Measurements from ENCODE around the gene BRINP1. TPM values are rescaled to one million over a fixed set of nuclear protein-coding genes. Genes with fewer than 3 reads are reported as not detected.

Gene BRINP1
- not detected for total RNA-seq

GRCh38 chr9:119368681-119369581, at the start of gene BRINP1:
Gene BRINP1 (minus strand): TSS chr9:119369435. CDS start chr9:119313355, 56,080 bp downstream.
- no peak for DNase-seq
- Mint-ChIP-seq H3K27ac (no peak within 1 kb of the TSS), H3K9me3 (peaks cover 6% of the 10 kb centered on the region), H3K4me3 (peak within 1 kb of the TSS; percentile 16), H3K4me1 (peaks cover 3% of the 10 kb centered on the region), H3K27me3 (peaks cover 27% of the 10 kb centered on the region), H3K36me3 (ENCODE audit: low read depth) (no peaks in the 10 kb centered on the region)
- CTCF ChIA-PET: no interaction called here
- POLR2A ChIA-PET: no interaction called here

GRCh38 chr9:119418721-119419120, 49.5 kb upstream of the BRINP1 start:
- Mint-ChIP-seq H3K27ac (no peak overlapping the region), H3K4me1 (no peaks in the 10 kb centered on the region), H3K4me3 (no peak overlapping the region), H3K36me3 (ENCODE audit: low read depth) (no peaks in the 10 kb centered on the region), H3K9me3 (no peaks in the 10 kb centered on the region), H3K27me3 (no peaks in the 10 kb centered on the region)
- POLR2A ChIA-PET: no interaction called here
- DNase-seq: no peak
- CTCF ChIA-PET: no interaction called here

- ChIA-PET POLR2A (no interaction called here), CTCF (interaction anchor here (0.5 kb wide), 1 partner anchor 16 kb away, joined by 3 read pairs; no protein-coding TSS in a partner anchor)
- no peak overlapping the region for H3K27ac Mint-ChIP-seq
- H3K4me1 Mint-ChIP-seq: no peaks in the 10 kb centered on the region
- H3K4me3 Mint-ChIP-seq: no peak overlapping the region
- no peaks in the 10 kb centered on the region for H3K36me3 Mint-ChIP-seq (ENCODE audit: low read depth)
- H3K27me3 Mint-ChIP-seq: no peaks in the 10 kb centered on the region
- no peaks in the 10 kb centered on the region for H3K9me3 Mint-ChIP-seq
- no peak for DNase-seq
Observed at GRCh38 chr9:119416793-119417192, 47.6 kb upstream of the BRINP1 start.

GRCh38 chr9:119412399-119412798, 43.2 kb upstream of the BRINP1 start:
- Mint-ChIP-seq H3K36me3 (ENCODE audit: low read depth) (no peaks in the 10 kb centered on the region), H3K4me3 (no peak overlapping the region), H3K27me3 (no peaks in the 10 kb centered on the region), H3K4me1 (no peaks in the 10 kb centered on the region), H3K27ac (no peak overlapping the region), H3K9me3 (no peaks in the 10 kb centered on the region)
- POLR2A ChIA-PET: no interaction called here
- CTCF ChIA-PET: no interaction called here
- no peak for DNase-seq

GRCh38 chr9:119409552-119409951, 40.3 kb upstream of the BRINP1 start:
- no peaks in the 10 kb centered on the region for H3K36me3 Mint-ChIP-seq (ENCODE audit: low read depth)
- H3K9me3 Mint-ChIP-seq: no peaks in the 10 kb centered on the region
- no peaks in the 10 kb centered on the region for H3K27me3 Mint-ChIP-seq
- CTCF ChIA-PET: no interaction called here
- no peak for DNase-seq
- H3K4me3 Mint-ChIP-seq: no peak overlapping the region
- POLR2A ChIA-PET: interaction anchor here (0.6 kb wide), 1 partner anchor 94 kb away, joined by 3 read pairs; no protein-coding TSS in a partner anchor
- H3K27ac Mint-ChIP-seq: no peak overlapping the region
- no peaks in the 10 kb centered on the region for H3K4me1 Mint-ChIP-seq

DNA sequence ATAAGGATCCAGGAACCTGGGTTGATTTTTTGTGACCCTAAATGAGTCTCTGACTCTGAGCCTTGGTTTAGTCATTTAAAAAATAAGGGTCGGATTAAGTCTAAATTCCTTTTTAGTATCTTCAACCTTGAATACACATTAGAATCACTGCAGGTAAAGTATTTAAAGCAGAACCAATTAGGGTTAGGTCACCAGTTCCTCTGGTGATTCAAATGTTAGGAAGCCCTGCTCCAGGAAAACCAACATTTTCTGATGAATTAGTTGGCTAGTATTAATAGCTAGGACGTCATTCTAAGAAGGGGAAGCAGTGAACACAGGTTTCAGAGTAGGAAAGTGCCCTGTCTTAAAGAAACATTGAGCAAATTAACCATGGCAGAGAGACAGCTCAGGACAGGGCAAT, 31.4 kb upstream of the BRINP1 start:
- Mint-ChIP-seq H3K27ac (no peak overlapping the region), H3K4me1 (no peaks in the 10 kb centered on the region), H3K9me3 (peaks cover 2% of the 10 kb centered on the region), H3K4me3 (no peak overlapping the region), H3K36me3 (ENCODE audit: low read depth) (no peaks in the 10 kb centered on the region), H3K27me3 (no peaks in the 10 kb centered on the region)
- ChIA-PET CTCF (interaction anchor here (1.2 kb wide), 1 partner anchor 876 kb away, joined by 3 read pairs; no protein-coding TSS in a partner anchor), POLR2A (no interaction called here)
- no peak for DNase-seq

- Mint-ChIP-seq H3K36me3 (ENCODE audit: low read depth) (no peaks in the 10 kb centered on the region), H3K4me3 (no peak overlapping the region), H3K27ac (no peak overlapping the region), H3K27me3 (no peaks in the 10 kb centered on the region), H3K4me1 (no peaks in the 10 kb centered on the region), H3K9me3 (no peaks in the 10 kb centered on the region)
- CTCF ChIA-PET: no interaction called here
- POLR2A ChIA-PET: no interaction called here
- DNase-seq: no peak
Observed at GRCh38 chr9:119398350-119398749, 29.1 kb upstream of the BRINP1 start.

DNA sequence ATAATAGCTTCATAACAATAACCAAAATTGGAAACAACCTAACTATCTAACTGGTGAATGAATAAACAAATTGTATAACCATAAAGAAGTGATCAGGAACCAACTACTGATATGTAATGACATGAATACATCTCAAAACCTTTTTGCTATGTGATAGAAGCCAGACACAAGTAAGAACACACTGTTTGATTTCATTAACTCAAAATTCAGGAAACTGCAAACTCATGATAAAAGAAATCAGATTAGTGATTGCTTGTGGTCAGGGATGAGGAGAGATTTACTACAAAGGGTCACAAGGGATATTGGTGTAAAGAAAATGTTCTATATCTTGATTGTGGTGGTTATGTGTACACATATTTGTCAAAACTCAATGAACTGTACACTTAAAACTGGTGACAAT, 22.6 kb upstream of the BRINP1 start:
- POLR2A ChIA-PET: no interaction called here

DNA sequence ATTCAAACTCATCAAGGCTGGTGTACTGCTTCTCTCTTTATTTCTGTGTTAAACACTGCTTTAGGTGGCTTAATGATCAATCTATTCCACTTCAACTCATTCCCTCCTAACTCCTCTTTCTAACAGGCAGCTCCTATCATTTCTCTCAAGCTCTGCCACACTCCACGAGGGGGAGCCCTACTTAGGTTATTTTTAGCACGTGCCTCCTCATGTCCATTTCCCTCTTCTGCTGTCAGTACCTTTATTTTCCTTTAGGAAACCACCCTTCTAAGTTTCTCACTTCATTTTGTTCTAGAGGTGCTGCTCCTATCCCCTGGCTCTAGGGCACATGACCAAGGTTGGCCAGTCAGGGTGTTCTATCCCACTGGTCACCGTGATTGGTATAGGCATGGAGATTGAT, 6.7 kb upstream of the BRINP1 start:
- peaks cover 3% of the 10 kb centered on the region for H3K9me3 Mint-ChIP-seq
- no peaks in the 10 kb centered on the region for H3K36me3 Mint-ChIP-seq (ENCODE audit: low read depth)
- no peak overlapping the region for H3K27ac Mint-ChIP-seq
- DNase-seq: no peak
- H3K4me3 Mint-ChIP-seq: no peak overlapping the region
- POLR2A ChIA-PET: no interaction called here
- no peaks in the 10 kb centered on the region for H3K4me1 Mint-ChIP-seq
- CTCF ChIA-PET: no interaction called here
- H3K27me3 Mint-ChIP-seq: no peaks in the 10 kb centered on the region

More for the DNA sequence above, 22.6 kb upstream of the BRINP1 start:
- no peaks in the 10 kb centered on the region for H3K9me3 Mint-ChIP-seq
- no peak overlapping the region for H3K4me3 Mint-ChIP-seq
- no peak overlapping the region for H3K27ac Mint-ChIP-seq
- no peaks in the 10 kb centered on the region for H3K27me3 Mint-ChIP-seq
- no peak for DNase-seq
- H3K36me3 Mint-ChIP-seq (ENCODE audit: low read depth): no peaks in the 10 kb centered on the region
- CTCF ChIA-PET: no interaction called here
- no peaks in the 10 kb centered on the region for H3K4me1 Mint-ChIP-seq

DNA sequence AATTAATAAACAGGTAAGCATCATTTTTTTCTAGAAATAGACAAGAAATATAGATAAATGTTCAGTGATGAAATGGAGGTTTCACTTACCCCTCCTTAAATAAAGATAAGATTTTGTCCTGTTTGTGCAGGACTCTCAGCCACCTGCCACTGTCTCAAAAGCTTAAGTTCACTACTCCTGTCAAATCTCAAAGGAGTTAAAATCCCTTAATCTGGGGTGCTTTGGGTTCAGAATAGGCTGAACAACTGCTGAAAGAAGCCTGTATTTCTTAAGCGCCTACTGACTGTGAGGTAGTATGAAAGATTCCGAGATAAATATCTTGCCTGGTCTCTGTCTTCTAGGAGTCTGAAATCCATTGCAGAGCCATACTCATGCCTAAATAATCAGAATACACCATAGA, 3.7 kb upstream of the BRINP1 start:
- peaks cover 21% of the 10 kb centered on the region for H3K27me3 Mint-ChIP-seq
- no peak for DNase-seq
- ChIA-PET CTCF (no interaction called here), POLR2A (no interaction called here)
- peaks cover 6% of the 10 kb centered on the region for H3K9me3 Mint-ChIP-seq
- H3K27ac Mint-ChIP-seq: no peak overlapping the region
- no peak overlapping the region for H3K4me3 Mint-ChIP-seq
- H3K4me1 Mint-ChIP-seq: peaks cover 3% of the 10 kb centered on the region
- no peaks in the 10 kb centered on the region for H3K36me3 Mint-ChIP-seq (ENCODE audit: low read depth)

DNA sequence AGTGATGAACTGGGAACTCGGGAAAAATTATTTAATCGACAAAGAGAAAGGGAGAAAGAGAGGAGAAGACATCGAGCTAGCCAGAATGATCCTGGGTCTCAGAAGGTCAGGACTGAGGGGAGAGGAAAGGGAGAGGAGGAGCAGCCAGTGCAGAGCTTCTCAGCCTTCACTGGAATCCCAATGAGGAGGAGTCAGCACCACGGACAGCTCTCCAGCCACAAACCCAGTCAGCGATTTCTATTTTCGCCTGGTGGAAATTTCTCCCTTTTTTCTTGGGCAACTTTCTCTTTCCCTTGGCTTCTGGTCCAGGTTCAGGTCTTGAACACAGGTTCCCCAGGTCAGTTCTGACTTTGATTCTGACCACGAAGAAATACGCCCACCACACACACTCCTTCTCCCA, 1.6 kb upstream of the BRINP1 start:
- Mint-ChIP-seq H3K9me3 (peaks cover 6% of the 10 kb centered on the region), H3K36me3 (ENCODE audit: low read depth) (no peaks in the 10 kb centered on the region), H3K27ac (no peak overlapping the region), H3K4me3 (no peak overlapping the region), H3K4me1 (peaks cover 3% of the 10 kb centered on the region), H3K27me3 (peaks cover 27% of the 10 kb centered on the region)
- peak; percentile 16 for DNase-seq
- POLR2A ChIA-PET: no interaction called here
- CTCF ChIA-PET: no interaction called here

GRCh38 chr9:119369680-119370366, 588 bp upstream of the BRINP1 start:
- peak overlapping the region; percentile 16 for H3K4me3 Mint-ChIP-seq
- H3K36me3 Mint-ChIP-seq (ENCODE audit: low read depth): no peaks in the 10 kb centered on the region
- peaks cover 6% of the 10 kb centered on the region for H3K9me3 Mint-ChIP-seq
- H3K27ac Mint-ChIP-seq: no peak overlapping the region
- H3K4me1 Mint-ChIP-seq: peaks cover 3% of the 10 kb centered on the region
- DNase-seq: no peak
- ChIA-PET CTCF (no interaction called here), POLR2A (no interaction called here)
- peaks cover 27% of the 10 kb centered on the region for H3K27me3 Mint-ChIP-seq

DNA sequence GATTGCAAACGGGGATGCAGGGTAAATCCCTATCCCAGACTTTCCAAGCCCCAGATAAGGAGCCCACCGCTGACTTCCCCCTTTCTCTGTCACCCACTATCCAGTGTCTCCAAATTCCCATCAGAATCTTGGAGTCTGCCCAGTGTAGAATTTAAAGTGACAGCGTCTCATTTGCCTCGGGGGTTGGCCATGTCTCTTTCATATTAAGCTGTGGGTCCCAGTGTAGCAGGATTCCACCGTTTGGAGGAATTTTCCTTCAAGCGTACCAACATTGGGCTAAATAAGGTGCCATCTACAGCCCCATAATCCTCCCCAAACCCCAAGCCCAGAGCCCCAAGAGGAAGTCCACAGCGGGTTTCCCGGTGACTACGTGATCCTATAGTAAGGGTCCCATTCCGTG, 1.1 kb downstream of the BRINP1 start:
- Mint-ChIP-seq H3K4me1 (peaks cover 3% of the 10 kb centered on the region), H3K27me3 (peaks cover 27% of the 10 kb centered on the region), H3K9me3 (peaks cover 6% of the 10 kb centered on the region), H3K27ac (no peak overlapping the region), H3K4me3 (no peak overlapping the region), H3K36me3 (ENCODE audit: low read depth) (no peaks in the 10 kb centered on the region)
- no peak for DNase-seq
- ChIA-PET CTCF (no interaction called here), POLR2A (no interaction called here)

Measured in activated CD4-positive, alpha-beta T cell treated with anti-CD3 and anti-CD28 coated beads, Interleukin-2, amount 10 ng/mL, durations not matched to agents 7 days and 5 days (primary cell).